GM12865 (cell line): ENCODE results near the gene SLC4A7.

Experiments
- DNase-seq: peaks from one replicate; pipeline ENCODE4 v3.0.0; 2010; ENCODE audit warnings: low read depth
- H3K4me3 ChIP-seq: 2 replicates; pipeline ENCODE4 v1.5.1; 2011; ENCODE audit warnings: mild to moderate bottlenecking, low read depth, low read length, control low read depth
- CTCF ChIP-seq: IDR thresholded peaks from 2 replicates; pipeline ENCODE4 v1.5.1; 2011; ENCODE audit warnings: low read length, control low read depth, low read depth, inconsistent platforms; ENCODE audit not compliant: insufficient read depth; ENCODE audit errors: missing control alignments

Gene SLC4A7

GRCh38 chr3:27488821-27489220 lies 4.6 kb upstream of the SLC4A7 start:
- no peak for DNase-seq
- TF ChIP-seq CTCF, result no peak
- H3K4me3 ChIP-seq, result no peak overlapping the region

GRCh38 chr3:27487383-27487782 lies 3.2 kb upstream of the SLC4A7 start:
- no peak for TF ChIP-seq CTCF
- H3K4me3 ChIP-seq, result no peak overlapping the region
- no peak for DNase-seq

- no peak for TF ChIP-seq CTCF
- no peak overlapping the region for H3K4me3 ChIP-seq
These were observed 2.2 kb upstream of the SLC4A7 start for GRCh38 chr3:27486336-27486735.

DNA sequence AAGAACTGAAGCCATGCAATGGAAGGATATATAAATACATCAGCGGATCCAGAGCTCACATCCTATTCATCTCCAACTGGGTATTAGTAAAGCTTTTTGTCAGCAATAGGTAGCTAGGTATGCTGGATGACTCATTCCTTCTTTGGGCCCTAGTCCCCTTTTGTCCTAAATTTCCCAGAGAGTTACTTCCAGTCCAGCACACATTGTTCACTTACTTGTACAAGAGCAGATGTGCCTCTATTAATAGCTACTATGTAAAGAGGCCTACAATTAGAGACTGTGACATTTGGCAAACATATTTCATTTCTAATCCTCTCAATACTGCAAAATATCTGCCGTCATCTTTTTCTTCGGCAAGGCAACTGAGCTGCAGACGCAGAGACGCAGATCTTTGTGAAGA lies 1.7 kb upstream of the SLC4A7 start:
- no peak for DNase-seq
- TF ChIP-seq CTCF, result no peak
- H3K4me3 ChIP-seq, result no peak overlapping the region

More at GRCh38 chr3:27486336-27486735, 2.2 kb upstream of the SLC4A7 start:
- DNase-seq, result no peak

- no peak for TF ChIP-seq CTCF
- H3K4me3 ChIP-seq, result peak overlapping the region; percentile 76
- DNase-seq, result peak; percentile 85
These were observed 818 bp downstream of the SLC4A7 start for GRCh38 chr3:27483117-27484014.

- no peak for TF ChIP-seq CTCF
- no peak overlapping the region for H3K4me3 ChIP-seq
- no peak for DNase-seq
These were observed 4.2 kb downstream of the SLC4A7 start for GRCh38 chr3:27479806-27480543.
